Measurements from ENCODE around the gene HECW1. TPM values are rescaled to one million over a fixed set of nuclear protein-coding genes. Genes with fewer than 3 reads are reported as not detected.

Gene HECW1
- total RNA-seq, 3 donors from 2014 or later, result 0.48 to 1.9 (median 0.66) TPM

DNA sequence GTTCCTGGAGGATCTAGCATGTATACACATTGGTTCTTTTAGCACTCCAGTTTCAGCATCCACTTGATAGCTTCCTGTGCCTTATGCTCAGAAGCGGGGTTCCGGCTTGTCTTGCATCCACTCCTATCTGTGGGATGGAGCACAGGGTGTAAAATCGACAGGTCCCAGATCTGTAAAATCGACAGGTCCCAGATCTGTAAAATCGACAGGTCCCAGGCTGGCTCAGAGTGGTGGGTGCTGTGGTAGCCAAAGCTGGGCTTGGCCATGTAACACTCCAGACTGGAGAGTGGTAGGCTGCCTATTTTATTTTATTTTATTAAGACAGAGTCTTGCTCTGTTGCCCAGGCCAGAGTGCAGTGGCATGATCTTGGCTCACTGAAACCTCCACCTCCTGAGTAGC lies 30.3 kb downstream of the HECW1 start:
- Histone ChIP-seq H3K9me3 (no peaks in the 10 kb centered on the region), H3K4me1 (no peaks in the 10 kb centered on the region), H3K36me3 (no peaks in the 10 kb centered on the region), H3K4me3 (no peak overlapping the region), H3K27me3 (no peaks in the 10 kb centered on the region), H3K27ac (no peak overlapping the region)
- intact Hi-C loops (cut with DNase I; ENCODE audit: low total_unique reads), result no loop called here
- DNase-seq (ENCODE audit: low spot score in 2 of 2), result no peak
- TF ChIP-seq POLR2A (IDR thresholded peaks at IDR 0.05) (no peak), POLR2AphosphoS5 (IDR thresholded peaks at IDR 0.05) (no peak)
- TF ChIP-seq, protein P1, sequence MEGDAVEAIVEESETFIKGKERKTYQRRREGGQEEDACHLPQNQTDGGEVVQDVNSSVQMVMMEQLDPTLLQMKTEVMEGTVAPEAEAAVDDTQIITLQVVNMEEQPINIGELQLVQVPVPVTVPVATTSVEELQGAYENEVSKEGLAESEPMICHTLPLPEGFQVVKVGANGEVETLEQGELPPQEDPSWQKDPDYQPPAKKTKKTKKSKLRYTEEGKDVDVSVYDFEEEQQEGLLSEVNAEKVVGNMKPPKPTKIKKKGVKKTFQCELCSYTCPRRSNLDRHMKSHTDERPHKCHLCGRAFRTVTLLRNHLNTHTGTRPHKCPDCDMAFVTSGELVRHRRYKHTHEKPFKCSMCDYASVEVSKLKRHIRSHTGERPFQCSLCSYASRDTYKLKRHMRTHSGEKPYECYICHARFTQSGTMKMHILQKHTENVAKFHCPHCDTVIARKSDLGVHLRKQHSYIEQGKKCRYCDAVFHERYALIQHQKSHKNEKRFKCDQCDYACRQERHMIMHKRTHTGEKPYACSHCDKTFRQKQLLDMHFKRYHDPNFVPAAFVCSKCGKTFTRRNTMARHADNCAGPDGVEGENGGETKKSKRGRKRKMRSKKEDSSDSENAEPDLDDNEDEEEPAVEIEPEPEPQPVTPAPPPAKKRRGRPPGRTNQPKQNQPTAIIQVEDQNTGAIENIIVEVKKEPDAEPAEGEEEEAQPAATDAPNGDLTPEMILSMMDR (IDR thresholded peaks at IDR 0.05), result no peak

DNA sequence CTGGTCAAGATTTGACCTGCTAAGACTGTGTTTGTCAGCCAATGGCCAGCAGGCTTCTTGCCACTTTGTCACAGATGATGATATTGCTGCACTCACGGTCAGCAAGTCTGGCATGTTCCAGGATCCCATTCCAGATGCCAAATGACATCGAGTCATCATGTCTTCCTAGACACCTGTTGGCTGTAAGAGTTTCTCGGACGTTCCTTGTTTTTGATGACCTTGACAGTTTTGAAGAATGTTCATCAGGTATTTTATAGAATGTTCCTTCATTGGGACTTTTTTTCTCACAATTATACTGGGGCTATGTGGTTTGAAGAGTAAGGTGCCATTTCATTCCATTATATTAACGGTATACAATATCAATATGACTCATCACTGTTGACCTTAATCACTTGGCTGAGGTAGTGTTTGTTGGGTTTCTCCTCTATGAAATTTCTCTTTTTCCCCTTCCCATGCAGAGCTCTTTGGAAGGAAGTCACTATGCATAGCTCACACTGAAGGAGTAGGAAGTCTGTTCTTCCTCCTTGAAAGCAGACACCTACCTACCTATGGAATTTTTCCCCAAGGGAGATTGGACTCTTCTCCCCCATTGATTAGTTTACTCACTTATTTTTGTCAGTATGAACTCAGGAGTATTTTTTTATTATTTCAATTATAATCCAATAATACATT lies 31.6 kb downstream of the HECW1 start:
- intact Hi-C loops (cut with DNase I; ENCODE audit: low total_unique reads), result no loop called here
- Histone ChIP-seq H3K36me3 (no peaks in the 10 kb centered on the region), H3K27me3 (no peaks in the 10 kb centered on the region), H3K4me1 (no peaks in the 10 kb centered on the region), H3K4me3 (no peak overlapping the region), H3K27ac (no peak overlapping the region), H3K9me3 (no peaks in the 10 kb centered on the region)
- TF ChIP-seq POLR2A (IDR thresholded peaks at IDR 0.05) (no peak), POLR2AphosphoS5 (IDR thresholded peaks at IDR 0.05) (no peak)
- TF ChIP-seq, protein P1 (IDR thresholded peaks at IDR 0.05), result no peak
- DNase-seq (ENCODE audit: low spot score in 2 of 2), result no peak

DNA sequence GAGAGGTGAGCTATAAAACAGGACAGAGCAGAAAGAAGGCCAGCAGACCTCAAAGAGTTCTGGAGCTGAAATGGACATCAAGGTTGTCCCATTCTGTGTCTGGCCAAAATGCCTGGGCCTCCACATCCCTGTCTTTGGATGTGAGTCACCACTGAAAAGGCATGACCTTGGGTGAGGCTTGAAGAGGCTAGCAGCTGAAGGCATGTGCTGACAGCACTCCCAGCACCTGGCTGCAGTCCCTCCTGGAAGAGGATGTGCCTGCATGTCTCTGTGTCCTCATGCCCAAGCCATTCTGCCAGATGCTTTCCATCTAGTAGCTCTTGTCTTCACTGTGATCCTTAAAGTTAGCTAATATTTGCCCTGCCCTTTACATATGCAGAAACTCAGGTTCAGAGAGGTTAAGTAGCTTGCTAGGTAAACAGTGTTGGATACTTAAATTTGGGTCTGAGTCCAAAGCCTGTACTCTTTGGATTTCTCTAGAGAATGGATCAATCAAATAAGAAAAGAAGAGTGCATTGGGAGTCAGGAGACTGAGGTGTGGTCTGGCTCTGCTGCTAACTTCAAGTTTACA lies 35.8 kb downstream of the HECW1 start:
- no peak for DNase-seq (ENCODE audit: low spot score in 2 of 2)
- Histone ChIP-seq H3K27ac (no peak overlapping the region), H3K4me1 (no peaks in the 10 kb centered on the region), H3K4me3 (no peak overlapping the region), H3K27me3 (no peaks in the 10 kb centered on the region), H3K9me3 (no peaks in the 10 kb centered on the region), H3K36me3 (no peaks in the 10 kb centered on the region)
- TF ChIP-seq POLR2AphosphoS5 (IDR thresholded peaks at IDR 0.05) (no peak), POLR2A (IDR thresholded peaks at IDR 0.05) (no peak)
- TF ChIP-seq, protein P1 (IDR thresholded peaks at IDR 0.05), result no peak
- intact Hi-C loops (cut with DNase I; ENCODE audit: low total_unique reads), result no loop called here

DNA sequence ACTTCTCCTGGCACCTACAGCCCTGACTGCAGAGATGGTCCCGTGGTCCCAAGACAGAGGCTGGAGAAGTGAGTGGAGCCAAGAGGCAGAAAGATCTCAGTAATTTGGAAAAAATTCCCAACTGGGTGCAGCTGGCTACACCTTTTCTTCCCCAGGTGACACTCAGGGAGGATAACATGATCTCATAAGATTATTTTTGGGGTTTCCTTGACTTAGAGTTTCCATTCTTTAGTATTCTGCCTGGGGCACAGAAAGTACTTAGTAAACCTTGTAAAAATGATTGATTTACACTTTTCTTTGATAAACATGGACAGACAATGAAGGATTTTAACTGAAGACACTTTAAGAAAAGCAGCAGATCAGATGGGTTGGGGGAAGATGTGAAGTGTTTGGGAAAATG lies 38.6 kb downstream of the HECW1 start:
- Histone ChIP-seq H3K4me1 (no peaks in the 10 kb centered on the region), H3K4me3 (no peak overlapping the region), H3K36me3 (no peaks in the 10 kb centered on the region), H3K27me3 (no peaks in the 10 kb centered on the region), H3K27ac (no peak overlapping the region), H3K9me3 (no peaks in the 10 kb centered on the region)
- TF ChIP-seq POLR2A (IDR thresholded peaks at IDR 0.05), result no peak
- TF ChIP-seq POLR2AphosphoS5 (IDR thresholded peaks at IDR 0.05), result no peak
- TF ChIP-seq, protein P1 (IDR thresholded peaks at IDR 0.05), result no peak
- intact Hi-C loops (cut with DNase I; ENCODE audit: low total_unique reads), result loop anchor here (5.0 kb wide), 1 partner anchor 546 kb away; no protein-coding TSS in a partner anchor
- DNase-seq (ENCODE audit: low spot score in 2 of 2), result no peak

DNA sequence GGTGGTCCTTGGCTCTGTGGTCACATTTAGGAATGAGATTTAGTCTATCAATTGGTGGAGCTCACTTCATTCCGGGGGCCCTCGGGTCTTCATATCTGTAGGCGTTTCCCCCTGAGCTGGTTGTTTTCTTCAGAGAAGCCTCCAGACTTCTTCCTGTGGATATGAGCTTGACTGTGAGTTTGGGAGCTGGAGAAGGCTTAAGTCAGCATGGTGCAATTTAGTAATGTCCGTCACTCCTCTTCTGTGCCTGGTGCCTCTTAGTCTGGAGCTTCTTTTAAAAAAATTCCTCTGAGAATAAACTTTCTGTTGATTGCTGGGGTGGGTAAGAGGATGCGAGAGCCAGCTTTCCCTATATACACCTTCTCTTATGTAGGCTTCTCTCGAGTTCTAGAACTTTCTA lies 40.2 kb downstream of the HECW1 start:
- TF ChIP-seq, protein P1 (IDR thresholded peaks at IDR 0.05), result no peak
- TF ChIP-seq POLR2A (IDR thresholded peaks at IDR 0.05) (no peak), POLR2AphosphoS5 (IDR thresholded peaks at IDR 0.05) (no peak)
- Histone ChIP-seq H3K27me3 (no peaks in the 10 kb centered on the region), H3K4me3 (no peak overlapping the region), H3K27ac (no peak overlapping the region), H3K36me3 (no peaks in the 10 kb centered on the region), H3K9me3 (no peaks in the 10 kb centered on the region), H3K4me1 (no peaks in the 10 kb centered on the region)
- intact Hi-C loops (cut with DNase I; ENCODE audit: low total_unique reads), result loop anchor here (5.0 kb wide), 1 partner anchor 545 kb away; no protein-coding TSS in a partner anchor
- DNase-seq (ENCODE audit: low spot score in 2 of 2), result no peak

Measured in breast epithelium (tissue), 4 donors.